CD4-positive, alpha-beta T cell treated with Interleukin-6 for 4 hours (primary cell): Measurements from ENCODE around the gene HECTD1.
A peak's percentile ranks its signal among the peaks of the same experiment; 100 is the strongest.
"Not testable (repeated sequence)": the region's sequence is repeated elsewhere in the genome, so short reads cannot be mapped to it uniquely, and the experiment has no call there.

Experiments
- DNase-seq: peaks from one replicate; pipeline ENCODE4 v3.0.0-alpha.2; 2020; ENCODE audit warnings: mixed read lengths

HECTD1 gene

DNA sequence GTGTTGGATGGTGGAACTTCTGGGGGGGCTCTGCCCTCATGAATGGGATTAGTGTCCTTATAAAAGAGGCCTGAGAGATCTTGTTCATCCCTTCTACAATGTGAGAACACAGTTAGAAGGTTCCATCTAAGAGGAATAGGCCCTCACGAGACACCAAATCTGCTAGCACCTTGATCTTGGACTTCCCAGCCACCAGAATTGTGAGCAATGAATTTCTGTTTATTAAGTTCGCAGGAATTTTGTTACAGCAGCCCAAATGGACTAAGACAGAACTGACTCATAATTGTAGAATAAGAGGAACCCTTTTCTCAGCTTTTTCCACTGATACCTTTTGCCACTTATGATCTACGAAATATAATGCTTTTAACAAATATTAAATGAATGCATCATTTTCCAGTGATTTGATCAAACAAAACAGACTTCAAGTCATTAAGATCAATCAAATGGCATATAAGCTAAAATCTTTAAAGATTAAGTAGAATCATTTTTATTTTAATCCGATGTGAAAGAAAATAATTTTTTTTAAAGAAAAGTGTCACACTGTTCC, 68.2 kb downstream of the HECTD1 start:
- DNase-seq: no peak

- DNase-seq: no peak
Measured at GRCh38 chr14:31138301-31138700, 69.3 kb downstream of the HECTD1 start.

GRCh38 chr14:31137214-31137889, 70.2 kb downstream of the HECTD1 start:
- no peak for DNase-seq

DNA sequence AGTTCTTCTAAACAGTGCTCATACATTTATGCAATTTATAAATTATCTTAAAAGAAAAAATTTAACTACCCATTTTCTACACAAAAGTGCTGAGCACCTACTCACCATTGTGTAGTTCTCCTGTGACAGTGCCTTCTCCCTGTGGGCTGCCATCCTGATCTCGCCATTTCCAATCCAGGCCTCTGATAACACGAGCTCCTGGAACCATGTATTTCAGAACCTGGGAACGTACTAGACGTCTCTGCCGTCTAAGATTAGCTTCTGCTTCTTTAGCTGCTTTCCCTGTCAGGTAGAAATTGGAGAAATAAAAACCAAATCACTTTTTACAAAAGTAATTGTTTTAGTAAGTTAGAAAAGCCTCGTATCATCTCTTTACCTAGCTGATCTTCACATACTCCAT, 74.5 kb downstream of the HECTD1 start:
- DNase-seq: no peak

GRCh38 chr14:31128601-31129526, 78.7 kb downstream of the HECTD1 start:
- DNase-seq: no peak

DNA sequence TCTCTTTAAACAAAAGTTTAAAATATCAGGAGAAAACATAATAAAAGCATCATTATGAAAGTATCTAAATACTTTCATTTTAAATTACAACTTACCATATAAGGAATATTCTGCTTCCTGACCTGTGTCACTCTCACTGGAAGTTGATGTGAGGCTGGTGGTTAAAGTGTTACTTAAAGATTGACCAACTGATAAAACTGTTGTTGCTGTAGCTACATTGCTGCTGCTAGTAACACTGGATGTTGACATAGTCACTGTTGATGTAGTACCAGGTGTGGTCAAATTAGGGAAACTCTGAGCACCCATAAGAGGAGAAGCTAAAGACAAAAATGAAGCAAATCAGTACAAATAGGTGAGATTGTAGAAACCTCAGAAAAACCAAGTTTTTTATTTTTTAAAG, 79.9 kb downstream of the HECTD1 start:
- DNase-seq: peak; percentile 15

DNA sequence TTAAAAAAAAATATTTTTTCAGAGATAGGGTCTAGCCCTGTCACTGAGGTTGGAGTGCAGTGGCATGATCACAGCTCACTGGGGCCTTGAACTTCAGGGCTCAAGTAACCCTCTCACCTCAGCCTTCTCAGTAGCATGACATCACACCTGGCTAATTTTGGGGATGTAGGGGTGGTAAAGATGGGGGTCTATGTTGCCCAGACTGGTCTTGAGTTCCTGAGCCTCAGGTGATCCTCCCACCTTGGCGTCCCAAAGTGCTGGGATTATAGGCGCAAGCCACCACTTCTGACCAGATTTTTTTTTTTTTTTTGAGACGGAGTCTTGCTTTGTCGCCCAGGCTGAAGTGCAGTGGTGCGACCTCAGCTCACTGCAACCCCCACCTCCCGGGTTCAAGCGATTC, 80.9 kb downstream of the HECTD1 start:
- DNase-seq: no peak

DNA sequence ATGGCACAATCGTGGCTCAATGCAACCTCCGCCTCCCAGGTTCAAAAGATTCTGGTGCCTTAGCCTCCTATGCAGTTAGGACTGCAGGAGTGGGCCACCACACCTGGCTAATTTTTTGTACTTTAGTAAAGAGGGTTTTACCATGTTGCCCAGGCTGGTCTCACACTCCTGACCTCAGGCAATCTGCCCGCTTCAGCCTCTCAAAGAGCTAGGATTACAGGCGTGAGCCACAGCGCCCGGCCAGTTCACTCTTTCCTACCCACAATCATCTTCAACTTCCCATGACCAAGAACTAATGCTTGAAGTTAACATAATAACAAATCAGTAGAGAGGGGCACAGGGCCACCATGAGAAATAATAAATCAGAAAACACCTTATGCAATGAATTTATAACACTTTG, 82.4 kb downstream of the HECTD1 start:
- no peak for DNase-seq

DNA sequence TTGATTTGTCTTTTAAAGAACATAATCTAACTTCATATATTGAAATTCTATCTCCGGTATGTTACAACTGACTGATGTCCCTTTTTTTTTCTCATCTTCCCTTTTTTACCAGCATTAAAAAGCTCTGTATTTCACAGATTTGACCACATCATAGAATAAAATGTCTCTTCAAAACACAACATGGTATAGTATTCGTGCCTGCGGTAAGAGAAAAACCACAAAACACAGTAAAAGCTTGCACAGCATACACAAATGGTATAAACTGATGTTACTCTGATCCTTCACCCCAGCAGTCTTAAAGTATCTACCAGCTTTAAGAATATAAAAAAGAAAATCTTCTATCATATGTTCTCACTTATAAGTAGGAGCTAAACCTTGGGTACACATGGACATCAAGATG, 83.4 kb downstream of the HECTD1 start:
- DNase-seq: peak; percentile 16

GRCh38 chr14:31122921-31123320, 84.7 kb downstream of the HECTD1 start:
- no peak for DNase-seq

- no peak for DNase-seq
Measured at GRCh38 chr14:31122098-31122611, 85.4 kb downstream of the HECTD1 start.

DNA sequence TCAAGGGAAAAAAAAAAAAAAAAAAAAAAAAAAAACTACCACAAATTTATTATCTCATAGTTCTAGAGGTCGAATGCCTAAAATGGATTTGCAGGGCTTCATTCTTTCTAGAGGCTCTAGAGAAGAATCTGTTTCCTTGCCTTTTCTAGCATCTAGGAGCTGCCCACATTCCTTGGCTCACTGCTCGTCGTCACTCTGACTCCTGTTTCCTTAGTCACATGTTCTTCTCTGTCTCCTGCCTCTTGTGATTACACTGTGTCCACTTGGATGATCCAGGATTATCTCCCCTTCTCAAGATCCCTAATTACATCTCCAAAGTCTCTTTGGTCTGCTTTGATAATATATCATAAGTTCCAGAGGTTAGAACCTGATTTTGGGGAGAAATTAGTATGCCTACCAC, 88.7 kb downstream of the HECTD1 start:
- DNase-seq: no peak

GRCh38 chr14:31113794-31114193, 93.8 kb downstream of the HECTD1 start:
- no peak for DNase-seq

DNA sequence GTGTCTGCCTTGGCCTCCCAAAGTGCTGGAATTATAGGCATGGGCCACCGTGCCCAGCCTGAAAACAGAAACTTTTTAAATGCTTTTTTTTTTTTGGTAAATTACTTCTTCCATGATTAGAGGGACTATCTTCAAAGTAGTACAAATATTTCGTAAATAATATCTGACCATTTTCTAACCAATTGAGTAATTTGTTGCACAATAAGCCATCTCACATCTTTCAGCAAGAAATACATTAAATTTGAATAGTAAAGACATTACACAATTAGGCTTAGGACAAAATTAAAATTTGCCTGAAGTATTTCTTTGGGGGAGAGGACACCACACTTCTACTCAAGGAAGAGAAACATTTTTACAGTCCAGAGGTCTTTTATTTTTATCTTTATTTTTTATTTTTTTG, 96.7 kb downstream of the HECTD1 start:
- no peak for DNase-seq

DNA sequence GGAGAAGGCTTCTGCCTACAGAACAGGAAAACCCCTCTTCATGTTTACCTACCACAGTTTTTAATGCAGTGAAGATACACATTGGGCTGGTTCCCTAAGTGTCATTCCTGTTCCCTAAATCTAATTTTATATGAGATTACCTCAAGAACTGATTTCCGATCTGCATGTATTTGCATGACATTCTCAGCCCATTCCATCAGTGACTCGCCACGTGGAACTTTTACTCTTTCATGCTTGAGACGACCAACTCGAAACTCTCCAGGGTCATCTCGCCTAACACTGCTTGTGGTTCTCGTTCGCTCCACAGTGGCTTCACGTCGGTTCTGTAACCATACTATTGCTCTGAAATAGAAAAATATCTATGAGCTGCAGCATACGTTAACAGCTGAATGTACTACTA, 98.3 kb downstream of the HECTD1 start:
- no peak for DNase-seq

- DNase-seq: no peak
Measured at GRCh38 chr14:31106768-31107167, 100.8 kb downstream of the HECTD1 start.

DNA sequence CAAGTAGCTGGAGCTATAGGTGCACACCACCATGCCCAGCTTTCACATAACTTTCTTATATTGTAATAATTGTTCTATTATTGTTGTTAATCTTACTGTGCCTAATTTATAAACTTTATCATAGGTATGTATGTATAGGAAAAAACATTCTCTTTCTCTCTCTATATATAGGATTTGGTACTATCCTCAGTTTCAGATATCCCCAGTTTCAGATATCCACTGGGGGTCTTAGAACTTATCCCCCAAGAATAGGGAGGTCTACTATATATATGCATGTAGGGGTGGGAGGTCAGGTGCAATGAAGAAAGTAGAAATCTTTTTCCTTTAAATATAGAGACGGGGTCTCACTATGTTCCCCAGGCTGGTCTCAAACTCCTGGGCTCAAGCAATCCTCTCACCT, 110.5 kb downstream of the HECTD1 start:
- DNase-seq: no peak

- no peak for DNase-seq
Measured at GRCh38 chr14:31096255-31096654, 111.3 kb downstream of the HECTD1 start.

GRCh38 chr14:31095817-31096216, 111.8 kb downstream of the HECTD1 start:
- DNase-seq: not testable (repeated sequence)

GRCh38 chr14:31093884-31094839, 113.4 kb downstream of the HECTD1 start:
- DNase-seq: not testable (repeated sequence)

DNA sequence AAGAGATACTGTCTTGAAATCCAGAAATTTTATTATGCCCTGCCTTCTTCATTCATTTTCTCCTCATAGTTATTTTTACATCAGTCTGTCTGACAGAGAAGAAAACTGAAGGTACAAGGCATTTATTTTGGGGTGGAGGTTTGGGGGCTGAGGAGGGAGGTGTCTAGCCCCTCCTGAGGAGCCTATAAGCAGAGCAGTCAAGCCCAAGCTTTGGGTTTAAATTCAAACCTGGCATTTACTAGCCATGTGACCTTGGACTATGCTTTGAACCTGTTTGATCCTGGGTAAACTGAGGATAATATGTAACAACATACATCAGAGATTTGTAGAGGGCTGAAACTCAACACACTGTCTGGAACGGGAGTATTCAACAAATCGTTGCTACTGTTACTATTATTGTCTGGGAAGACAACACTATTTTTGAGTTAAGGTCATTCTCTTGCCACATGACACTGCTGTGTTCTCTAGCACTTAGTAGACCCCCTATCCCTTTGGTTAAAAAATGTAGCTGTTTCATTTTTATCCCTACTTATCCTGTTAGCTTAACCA, 115.4 kb downstream of the HECTD1 start:
- DNase-seq: no peak
